Chondrocyte (in vitro differentiated cells): ENCODE data around the gene SBF2. TPM values are rescaled to one million over a fixed set of nuclear protein-coding genes. Genes with fewer than 3 reads are reported as not detected.
A peak's percentile ranks its signal among the peaks of the same experiment; 100 is the strongest.

Source experiments
- DNase-seq: peaks from one replicate; pipeline ENCODE4 v3.0.0; 2021; ENCODE audit warnings: mixed read lengths, low spot score
- H3K27ac Mint-ChIP-seq: one replicate; pipeline ENCODE4 v1.8.0; 2021; ENCODE audit warnings: mild to moderate bottlenecking, moderate library complexity, mixed read lengths; ENCODE audit not compliant: unreplicated experiment
- H3K27me3 Mint-ChIP-seq: 2 replicates; pipeline ENCODE4 v1.8.0; 2021; ENCODE audit warnings: low read depth, mixed read lengths
- H3K36me3 Mint-ChIP-seq: 2 replicates; pipeline ENCODE4 v1.8.0; 2021; ENCODE audit warnings: low read depth, mixed read lengths
- H3K4me1 Mint-ChIP-seq: 2 replicates; pipeline ENCODE4 v1.8.0; 2021; ENCODE audit warnings: low read depth, mild to moderate bottlenecking, mixed read lengths
- H3K4me3 Mint-ChIP-seq: one replicate; pipeline ENCODE4 v1.8.0; 2021; ENCODE audit warnings: mild to moderate bottlenecking, moderate library complexity, mixed read lengths; ENCODE audit not compliant: unreplicated experiment
- H3K9me3 Mint-ChIP-seq: 2 replicates; pipeline ENCODE4 v1.8.0; 2021; ENCODE audit warnings: low read depth, mixed read lengths
- CTCF ChIP-seq: fragments of 200-600 bp; sonication (generic); IDR thresholded peaks from 2 replicates; pipeline ENCODE4 v1.5.0; 2021; ENCODE audit warnings: antibody characterized with exemption, mild to moderate bottlenecking, moderate library complexity
- total RNA-seq: library from RNA; stranded (reverse); gene quantifications from 3 replicates; pipeline ENCODE4 v1.2.1, GENCODE V29; 2021

Gene SBF2
- total RNA-seq, 1 donor from 2014 or later: 44.5 TPM

GRCh38 chr11:10325277-10326011 lies 31.4 kb upstream of the SBF2 start:
- no peak for TF ChIP-seq CTCF
- Mint-ChIP-seq H3K9me3 (no peaks in the 10 kb centered on the region), H3K4me1 (peaks cover 83% of the 10 kb centered on the region), H3K36me3 (no peaks in the 10 kb centered on the region), H3K27ac (peak overlapping the region; percentile 85), H3K27me3 (no peaks in the 10 kb centered on the region), H3K4me3 (no peak overlapping the region)
- DNase-seq: no peak

GRCh38 chr11:10324474-10324873 lies 30.5 kb upstream of the SBF2 start:
- no peak for DNase-seq
- H3K27ac Mint-ChIP-seq: peak overlapping the region; percentile 15
- TF ChIP-seq CTCF: no peak
- no peaks in the 10 kb centered on the region for H3K36me3 Mint-ChIP-seq
- H3K4me3 Mint-ChIP-seq: no peak overlapping the region
- H3K9me3 Mint-ChIP-seq: no peaks in the 10 kb centered on the region
- peaks cover 80% of the 10 kb centered on the region for H3K4me1 Mint-ChIP-seq
- no peaks in the 10 kb centered on the region for H3K27me3 Mint-ChIP-seq

- Mint-ChIP-seq H3K9me3 (no peaks in the 10 kb centered on the region), H3K4me1 (peaks cover 73% of the 10 kb centered on the region), H3K36me3 (no peaks in the 10 kb centered on the region), H3K27ac (peak overlapping the region; percentile 42), H3K4me3 (no peak overlapping the region), H3K27me3 (no peaks in the 10 kb centered on the region)
- no peak for TF ChIP-seq CTCF
- DNase-seq: no peak
Observed at GRCh38 chr11:10323793-10324170, 29.8 kb upstream of the SBF2 start.

- H3K36me3 Mint-ChIP-seq: no peaks in the 10 kb centered on the region
- H3K27ac Mint-ChIP-seq: peak overlapping the region; percentile 95
- no peaks in the 10 kb centered on the region for H3K27me3 Mint-ChIP-seq
- H3K9me3 Mint-ChIP-seq: no peaks in the 10 kb centered on the region
- TF ChIP-seq CTCF: peak; percentile 87
- no peak for DNase-seq
- H3K4me3 Mint-ChIP-seq: no peak overlapping the region
- peaks cover 67% of the 10 kb centered on the region for H3K4me1 Mint-ChIP-seq
Observed at GRCh38 chr11:10322830-10323792, 29.1 kb upstream of the SBF2 start.

- Mint-ChIP-seq H3K27me3 (no peaks in the 10 kb centered on the region), H3K4me3 (no peak overlapping the region), H3K4me1 (peaks cover 63% of the 10 kb centered on the region), H3K9me3 (no peaks in the 10 kb centered on the region), H3K27ac (peak overlapping the region; percentile 95), H3K36me3 (no peaks in the 10 kb centered on the region)
- DNase-seq: no peak
- TF ChIP-seq CTCF: no peak
Observed at GRCh38 chr11:10322401-10322800, 28.4 kb upstream of the SBF2 start.
